HG03571 (cell line): ENCODE results near the gene PDE4D.

Source experiments
- ATAC-seq: cut with Tn5 transposase; IDR thresholded peaks from one replicate; pipeline ENCODE4 v1.9.1; 2021; ENCODE audit not compliant: unreplicated experiment

The PDE4D gene

DNA sequence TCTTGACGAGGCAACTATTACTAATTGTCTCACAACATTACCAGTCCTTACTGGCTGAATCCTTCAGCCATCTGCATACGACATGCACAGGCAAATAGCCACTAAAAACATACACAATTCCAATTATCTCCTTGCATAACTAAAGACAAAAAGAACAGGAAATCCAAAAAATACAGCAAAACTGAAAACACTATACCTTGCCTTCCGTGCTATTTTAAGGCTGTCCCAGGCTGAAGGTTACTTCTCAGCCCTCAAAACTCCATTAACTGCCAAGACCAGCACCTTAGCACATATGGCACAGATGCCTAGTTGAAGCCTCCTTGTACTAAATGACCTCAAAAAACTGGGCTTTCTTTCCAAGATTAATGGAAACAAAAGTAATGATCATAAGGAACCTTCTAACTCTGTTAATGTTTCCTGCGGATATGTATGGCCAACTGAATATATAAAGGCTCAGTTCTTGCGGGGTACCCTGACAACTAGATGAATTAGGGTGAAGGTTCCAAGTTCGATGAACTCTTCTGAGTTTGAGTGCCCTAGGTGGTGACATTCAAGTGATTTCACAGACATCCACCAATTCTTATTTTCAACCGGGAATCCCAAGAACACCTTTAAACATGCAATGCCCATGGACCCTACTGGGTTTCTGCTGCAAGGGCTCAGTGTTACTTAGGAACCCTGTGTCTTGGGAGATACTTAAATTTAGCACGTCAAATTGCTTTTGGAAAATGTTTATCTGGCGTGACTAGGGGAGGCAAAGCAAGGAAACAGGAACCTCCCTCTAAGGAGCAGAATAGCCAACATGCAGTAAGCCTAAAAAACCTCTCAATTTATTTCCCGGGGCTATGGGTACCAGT, 855.4 kb downstream of the PDE4D start:
- no peak for ATAC-seq

DNA sequence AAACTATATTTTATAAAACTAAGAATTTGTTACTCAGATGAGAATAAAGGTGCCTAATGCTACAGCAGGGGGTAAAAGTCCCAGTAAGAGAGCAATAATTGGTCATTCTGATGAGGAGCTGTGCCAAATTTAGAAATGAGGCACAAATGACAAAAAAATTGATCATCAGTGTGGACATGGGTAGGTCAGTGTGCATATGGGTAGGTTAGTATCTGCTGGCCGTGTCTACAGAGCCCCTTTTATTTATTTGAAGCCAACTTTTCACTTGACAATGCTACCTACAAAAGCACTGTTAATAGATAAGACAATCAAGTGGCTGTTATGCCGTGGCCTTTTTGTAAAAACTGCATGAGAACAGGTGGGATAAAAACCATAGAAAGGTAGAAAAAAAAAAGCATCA, 856.1 kb downstream of the PDE4D start:
- no peak for ATAC-seq

DNA sequence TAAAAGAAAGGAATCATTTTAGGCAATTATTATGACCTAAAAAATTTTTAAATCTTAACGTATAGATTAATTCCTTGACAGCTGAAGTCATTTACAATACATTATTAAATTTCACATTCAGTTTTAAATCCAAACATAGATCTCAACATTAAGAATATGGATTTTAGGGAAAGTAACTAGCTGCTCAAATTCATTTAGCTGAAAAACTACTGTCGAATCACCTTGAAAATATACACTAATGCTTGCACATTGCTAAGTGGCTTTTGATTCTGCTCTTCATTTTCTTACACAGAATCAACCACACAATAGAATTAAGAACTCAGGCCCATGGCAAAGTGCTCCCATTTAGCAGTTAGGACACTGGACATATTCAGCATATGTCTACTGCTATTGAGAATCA, 856.5 kb downstream of the PDE4D start:
- ATAC-seq = no peak

DNA sequence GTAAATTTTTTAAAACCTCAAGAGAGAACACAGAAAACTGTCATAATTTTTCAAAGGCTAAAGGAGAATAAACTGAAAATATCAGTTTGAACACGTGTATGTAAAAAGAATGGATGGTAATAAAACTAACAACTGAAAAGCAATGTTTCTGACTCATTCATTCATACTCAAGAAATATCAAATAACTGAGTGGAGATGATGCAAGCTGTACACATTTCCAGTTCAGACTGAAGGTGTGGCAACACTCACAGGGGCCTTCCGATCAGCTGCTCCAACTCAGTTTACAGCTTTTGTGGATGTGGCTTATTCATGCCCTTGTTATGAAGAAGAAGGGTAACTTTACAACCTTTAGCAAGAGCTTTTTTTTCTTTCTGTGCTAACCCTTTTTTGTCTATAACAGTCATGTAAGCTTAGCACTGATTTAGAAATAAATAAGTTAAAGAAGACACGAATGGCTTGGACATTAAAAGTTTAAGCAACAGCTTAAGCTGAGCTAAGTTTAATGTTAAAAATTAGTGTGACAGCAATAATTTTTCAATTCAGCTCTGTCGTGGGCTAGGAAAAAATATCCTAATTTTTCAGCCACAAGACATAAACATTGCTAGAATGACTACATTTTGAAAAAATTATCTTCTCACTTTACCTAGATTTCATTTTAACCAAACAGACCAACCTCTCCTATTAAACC, 857.1 kb downstream of the PDE4D start:
- ATAC-seq = no peak

DNA sequence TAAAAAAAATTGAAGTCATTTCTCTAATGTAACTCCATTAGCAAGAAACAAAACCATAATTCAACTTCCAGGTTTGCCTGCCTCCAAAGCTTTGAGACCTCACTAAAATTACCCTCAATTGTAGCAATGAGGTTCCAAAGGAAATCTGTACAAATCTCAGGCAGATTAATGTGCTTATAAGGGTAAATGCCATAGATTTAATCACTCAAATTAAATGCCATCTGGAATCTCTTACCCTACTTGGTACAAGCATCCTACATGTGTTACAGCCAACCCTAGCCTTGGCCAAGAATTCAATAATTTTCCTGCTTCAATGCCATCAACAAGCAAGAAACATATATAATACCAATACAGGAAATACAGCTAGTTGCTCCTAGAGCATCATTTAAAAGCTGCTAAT, 857.8 kb downstream of the PDE4D start:
- ATAC-seq = no peak

DNA sequence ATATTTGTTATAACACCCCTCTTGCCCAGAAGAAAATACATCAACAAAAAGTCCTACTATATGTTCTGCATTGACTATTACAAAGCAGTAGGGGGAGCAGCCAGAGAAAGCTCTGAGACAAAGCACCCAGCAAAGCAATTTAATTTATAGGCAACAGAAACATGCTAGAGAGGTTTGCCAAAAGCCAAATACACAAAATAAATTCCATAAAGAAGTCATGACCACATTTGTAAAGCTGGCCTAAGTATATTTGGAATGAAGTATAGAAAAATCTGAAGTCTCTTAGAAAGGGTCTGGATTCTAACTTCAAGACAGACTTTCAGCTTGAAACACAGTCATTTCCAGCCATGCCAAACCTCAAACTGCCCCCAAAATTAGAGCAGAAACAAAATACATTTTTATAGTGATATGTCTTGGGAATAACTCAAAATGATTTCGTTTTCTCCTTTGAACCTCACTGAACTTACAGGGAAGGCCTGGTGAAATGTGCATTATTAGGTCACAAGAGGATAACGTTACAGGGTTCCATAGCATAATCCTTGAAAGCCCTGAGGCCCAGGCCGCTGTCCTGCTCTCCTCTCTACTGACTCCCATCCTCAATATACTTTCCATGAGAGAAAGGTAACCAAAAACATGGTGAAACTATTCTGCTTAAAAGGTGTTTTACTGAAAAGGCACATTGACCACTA, 858.9 kb downstream of the PDE4D start:
- ATAC-seq = no peak

DNA sequence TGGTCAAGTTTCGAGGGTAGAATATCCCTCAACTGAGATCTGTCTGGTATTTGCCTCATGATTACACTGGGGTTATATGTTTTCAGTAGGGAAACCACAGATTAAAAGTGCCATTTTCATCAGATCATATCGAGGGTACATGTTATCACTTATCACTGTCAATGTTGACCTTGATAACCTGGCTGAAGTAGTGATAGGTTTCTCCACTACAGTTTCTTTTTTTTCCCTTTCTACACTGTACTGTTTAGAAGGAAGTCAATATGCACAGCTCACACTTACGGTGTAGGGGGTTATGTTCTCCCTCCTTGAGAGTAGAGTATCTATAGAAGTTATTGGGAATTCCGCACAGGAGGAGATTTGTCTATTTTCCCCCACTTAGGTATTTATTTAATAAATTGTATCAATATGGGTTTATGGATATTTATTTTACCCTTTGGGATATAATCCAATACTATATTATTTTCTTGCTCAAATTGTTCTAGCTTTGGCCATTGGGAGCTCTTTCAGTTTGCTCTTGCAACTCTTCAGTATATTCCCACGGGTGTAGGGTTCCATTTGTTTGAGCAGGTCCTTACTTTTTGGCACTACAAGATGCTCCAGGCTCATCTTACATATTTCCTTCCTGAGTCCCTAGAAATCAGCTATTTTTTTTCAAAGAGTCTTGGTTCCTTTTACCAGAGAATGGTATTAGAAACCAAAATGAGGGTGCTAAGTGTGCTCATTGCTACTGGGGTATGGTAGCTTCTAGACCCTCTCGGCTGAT, 866.2 kb downstream of the PDE4D start:
- no peak for ATAC-seq

DNA sequence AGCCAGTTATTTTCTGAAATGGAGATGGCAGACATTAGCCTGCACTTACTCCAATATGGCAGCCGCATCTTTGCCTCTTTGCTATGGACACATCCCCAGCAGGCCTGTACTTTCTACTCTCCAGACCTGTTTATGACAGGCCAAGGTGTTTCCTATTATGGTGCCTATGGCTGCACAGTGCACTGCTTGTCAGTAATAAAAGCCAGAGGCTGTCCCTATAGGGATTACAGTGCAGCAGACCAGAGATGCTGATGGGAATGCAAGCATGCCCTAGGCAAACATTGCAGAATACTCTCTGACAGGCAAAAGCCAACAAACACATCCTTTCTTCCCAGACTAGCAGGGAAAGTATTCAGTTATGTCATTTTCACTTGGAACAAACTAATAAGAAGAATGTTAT, 867.8 kb downstream of the PDE4D start:
- ATAC-seq = no peak

DNA sequence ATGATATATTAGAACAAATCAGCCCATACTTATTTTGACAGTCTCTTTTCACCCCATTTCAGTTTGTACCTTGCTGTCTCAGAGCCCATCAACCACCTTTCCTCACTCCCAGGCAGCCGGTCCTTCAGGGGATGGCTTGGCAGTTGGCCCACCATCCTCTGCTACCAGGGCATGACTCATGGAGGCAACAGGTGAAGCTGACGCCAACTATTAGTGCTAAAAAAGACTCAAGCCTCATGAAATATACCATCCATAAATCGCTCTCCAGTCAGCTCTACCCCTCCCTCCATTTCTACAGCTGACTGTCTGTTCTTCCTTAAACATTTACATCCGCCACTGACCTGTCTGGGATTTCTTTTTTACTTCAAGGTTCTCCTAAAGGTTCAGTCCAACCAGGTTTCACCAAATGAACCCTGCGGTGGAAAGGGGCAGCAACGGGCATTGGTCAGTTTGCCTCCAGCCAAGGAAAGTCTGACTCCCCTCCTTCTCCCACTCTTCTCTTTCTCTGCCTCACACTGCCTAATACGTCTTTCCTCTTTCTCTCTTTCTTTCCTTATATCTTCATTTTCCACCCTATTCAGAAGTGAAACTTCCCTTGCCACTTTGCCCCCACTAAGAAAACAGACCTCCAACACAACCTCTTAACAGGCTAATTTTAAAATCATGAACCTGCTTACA, 871.5 kb downstream of the PDE4D start:
- ATAC-seq = no peak

DNA sequence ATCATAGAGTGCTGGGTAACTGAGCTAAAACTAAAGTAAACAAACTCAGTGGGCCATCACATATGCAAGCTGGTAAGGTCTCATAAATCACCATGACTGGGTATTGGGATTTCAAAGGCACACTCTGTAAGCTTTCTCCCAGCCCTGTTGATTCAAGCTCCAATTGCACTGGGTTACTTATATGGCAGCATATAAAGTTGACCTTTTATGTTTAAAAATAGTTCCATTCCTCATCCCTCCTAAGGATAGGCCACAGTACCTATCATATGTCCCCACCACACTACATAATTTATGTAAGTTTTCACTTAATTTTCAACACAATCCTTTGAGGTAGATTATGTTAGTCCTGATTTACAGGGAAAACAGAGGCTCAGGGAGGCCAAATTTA, 872.2 kb downstream of the PDE4D start:
- ATAC-seq = no peak

DNA sequence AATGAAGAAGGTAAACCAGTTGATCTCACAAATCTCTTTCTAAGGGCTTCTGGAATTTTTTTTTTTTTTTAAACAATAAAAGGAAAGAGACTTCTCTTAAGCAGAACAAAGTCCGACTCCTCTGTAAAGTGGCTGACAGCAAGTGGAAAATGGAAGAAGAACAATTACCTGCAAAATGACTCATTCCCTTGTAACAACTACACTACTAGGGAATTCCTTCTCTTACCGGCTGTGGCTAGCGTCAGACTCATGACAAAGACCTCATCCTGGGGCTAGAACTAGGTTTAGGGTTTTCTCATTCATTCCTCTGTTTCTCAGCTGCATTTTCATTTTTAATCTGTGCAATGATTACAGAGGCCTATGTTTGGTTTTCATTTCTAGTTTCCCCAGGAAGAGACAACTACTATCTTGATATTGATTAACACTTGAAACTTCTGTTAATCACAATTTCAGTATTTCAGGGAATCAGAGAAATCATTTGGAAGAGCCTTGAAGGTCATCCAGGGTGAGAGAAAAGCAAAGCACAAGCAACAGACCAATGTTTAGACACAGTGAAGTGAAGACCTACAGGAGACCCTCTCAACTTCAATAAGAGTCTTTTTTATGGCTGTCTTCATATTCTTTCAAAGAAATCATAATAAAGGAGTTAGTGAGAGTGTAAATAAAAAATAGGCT, 872.8 kb downstream of the PDE4D start:
- ATAC-seq = no peak

DNA sequence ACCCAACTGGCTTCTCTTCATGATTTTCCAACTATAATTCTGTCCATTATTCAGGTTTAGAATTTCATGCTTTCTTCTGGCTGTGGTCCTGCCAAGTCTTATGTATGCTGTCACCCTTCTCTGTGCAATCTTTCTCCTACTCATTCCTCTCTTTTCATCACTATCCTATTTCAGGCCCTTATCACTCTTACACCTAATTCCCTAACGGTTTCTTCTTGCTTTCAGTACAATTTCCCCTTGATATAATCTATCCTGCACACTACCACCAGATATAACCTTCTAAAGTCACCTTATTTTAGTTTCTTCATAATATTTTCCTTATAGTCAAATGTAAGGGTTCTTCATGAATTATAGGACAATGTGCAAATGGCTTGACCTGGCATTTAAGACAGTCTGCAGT, 874.4 kb downstream of the PDE4D start:
- no peak for ATAC-seq

DNA sequence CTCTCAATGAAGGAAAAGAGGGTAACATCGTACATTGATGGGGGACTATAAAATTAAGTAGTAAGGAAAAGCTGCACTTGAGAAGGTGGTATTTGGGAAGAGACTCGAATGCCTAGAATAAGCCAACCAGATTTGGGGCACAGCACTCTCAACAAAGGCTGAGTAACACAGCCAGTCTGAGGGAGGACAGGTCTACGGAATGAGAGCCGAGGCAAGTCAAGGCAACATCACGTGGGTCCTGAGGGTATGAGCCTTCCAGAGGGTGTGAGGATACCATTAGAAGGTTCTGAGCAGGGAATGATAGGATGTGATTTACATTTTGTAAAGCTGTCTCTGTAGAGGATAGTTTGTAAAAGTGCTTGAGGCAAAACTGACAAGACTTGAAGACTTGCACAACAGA, 876.6 kb downstream of the PDE4D start:
- no peak for ATAC-seq

DNA sequence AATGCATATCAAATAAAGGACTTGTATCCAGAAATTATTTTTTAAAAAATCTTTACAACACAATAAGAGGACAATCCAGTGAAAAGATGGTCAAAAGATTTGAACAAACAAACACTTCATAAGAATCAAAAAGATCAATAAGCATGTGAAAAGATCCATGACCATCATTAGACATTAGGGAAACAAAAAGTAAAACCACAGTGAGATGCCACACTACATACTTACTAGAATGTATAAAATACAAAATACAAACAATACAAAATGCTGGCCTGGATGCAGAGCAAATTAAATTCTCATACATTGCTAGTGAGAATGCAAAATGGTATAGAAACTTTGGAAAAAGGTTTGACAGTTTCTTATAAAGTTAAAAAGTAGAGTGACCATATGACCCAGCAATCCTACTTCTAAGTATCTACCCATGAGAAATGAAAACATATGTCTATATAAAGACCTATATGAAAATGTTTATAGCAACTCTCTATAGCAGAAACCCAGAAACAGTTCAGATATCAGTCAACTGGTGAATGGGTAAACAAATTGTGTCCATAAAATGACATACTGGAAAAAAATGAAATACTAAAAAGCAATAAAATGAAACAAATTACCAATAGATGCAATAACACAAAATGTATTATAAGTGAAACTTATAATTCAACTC, 884.6 kb downstream of the PDE4D start:
- ATAC-seq = no peak

DNA sequence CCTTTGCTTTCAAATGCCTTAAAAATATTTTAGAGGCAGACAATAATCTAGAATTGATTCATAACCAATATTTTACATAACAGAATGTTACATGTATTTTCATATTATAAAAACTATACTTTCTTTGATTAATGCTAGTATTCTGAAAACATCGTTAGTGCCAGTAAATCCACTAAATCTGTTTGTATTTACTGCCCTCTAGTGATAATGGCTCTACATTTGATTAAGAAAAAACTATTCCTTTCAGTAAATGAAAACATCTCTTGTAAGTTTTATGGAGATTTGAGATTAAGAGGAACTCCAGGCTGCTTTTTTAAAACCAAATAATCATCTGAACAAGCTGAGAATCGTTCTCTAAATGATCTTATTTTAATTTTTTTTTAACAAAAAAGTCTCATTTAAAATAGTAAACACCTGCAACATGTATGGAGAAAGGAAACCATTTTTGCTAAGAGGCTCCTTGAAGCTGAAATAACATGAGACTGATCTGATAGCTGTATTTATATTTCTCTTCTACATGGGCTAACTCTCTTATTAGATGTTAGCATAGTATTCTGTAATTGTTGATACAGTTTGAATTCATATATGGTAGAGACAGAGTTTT, 886.0 kb downstream of the PDE4D start:
- no peak for ATAC-seq

DNA sequence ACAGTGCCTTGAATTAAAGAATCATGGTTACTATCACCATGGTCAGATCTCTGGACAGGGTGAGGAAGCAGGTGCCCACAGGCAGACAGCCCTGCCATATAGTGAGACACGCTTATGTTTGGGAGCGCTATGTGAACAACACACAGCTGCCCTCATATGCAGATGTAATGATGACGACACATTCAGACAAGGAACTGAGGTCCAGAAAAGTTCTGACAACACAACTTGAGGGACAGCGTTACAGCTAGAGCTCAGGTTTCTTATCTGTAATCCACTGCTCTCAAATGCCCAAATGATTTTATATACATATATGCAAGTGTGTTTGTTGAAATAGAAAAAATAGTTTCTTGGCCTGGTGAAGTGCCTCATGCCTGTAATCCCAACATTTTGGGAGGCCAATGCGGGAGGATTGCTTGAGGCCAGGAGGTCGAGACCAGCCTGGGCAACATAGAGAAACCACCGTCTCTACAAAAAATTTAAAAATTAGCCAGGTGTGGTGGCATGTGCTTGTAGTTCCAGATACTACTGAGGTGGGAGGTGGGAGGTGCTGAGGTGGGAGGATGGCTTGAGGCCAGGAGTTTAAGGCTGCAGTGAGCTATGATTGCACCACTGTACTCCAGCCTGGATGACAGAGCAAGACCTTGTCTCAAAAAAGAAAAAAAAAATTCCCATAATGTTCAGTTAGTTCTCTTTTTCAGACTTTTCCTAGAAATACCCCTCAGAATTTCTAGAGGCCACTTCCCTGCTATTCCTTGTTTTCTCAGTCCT, 887.4 kb downstream of the PDE4D start:
- ATAC-seq = no peak

DNA sequence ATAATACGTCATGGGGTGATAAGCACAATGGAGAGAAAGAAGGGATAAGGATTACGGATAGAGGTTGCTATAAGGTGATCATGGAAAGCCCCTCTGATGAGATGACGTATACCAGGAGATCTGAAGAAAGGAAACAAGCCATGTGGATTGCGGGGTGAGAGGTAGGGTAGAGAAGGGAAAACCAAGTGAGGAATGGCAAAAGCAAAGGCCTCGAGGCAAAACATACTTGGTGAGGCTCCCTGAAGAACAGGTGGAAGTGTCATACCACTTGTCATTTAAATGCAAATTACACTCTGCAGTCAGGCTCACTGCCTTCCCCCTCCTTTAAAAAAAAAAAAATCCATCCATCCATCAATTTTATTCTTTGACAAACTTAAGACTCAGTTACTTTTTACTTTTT, 889.9 kb downstream of the PDE4D start:
- no peak for ATAC-seq

DNA sequence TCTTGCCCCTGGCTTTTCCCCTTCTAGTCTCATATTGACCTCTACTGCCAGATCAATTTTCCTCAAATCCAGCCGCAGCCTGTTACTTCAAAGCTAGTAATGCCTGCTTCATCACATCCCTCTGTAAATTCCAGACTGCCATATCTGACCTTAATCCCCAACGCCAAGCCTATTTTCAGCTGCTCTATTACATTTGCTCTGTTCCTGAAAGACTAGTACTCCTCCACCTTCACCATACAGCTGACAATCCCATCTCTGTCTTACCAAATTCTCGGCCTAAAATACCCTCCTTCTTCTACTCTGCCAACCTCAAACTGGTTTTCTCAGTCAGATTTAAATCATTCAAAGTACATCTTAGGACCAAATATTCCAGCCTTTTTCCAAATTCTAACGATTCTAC, 890.4 kb downstream of the PDE4D start:
- no peak for ATAC-seq
